AG20443 (cell line): ENCODE measurements around the gene TMEM121.
"Not testable (repeated sequence)": the region's sequence is repeated elsewhere in the genome, so short reads cannot be mapped to it uniquely, and the experiment has no call there.

Experiments used
- DNase-seq: peaks from one replicate; pipeline ENCODE4 v3.0.0; 2012; ENCODE audit warnings: low spot score, mixed read lengths

The TMEM121 gene

GRCh38 chr14:105570482-105570881, 44.1 kb downstream of the TMEM121 start:
- no peak for DNase-seq

GRCh38 chr14:105571181-105571951, 45.0 kb downstream of the TMEM121 start:
- DNase-seq: not testable (repeated sequence)

GRCh38 chr14:105572063-105572462, 45.7 kb downstream of the TMEM121 start:
- DNase-seq: not testable (repeated sequence)

- not testable (repeated sequence) for DNase-seq
Observed at GRCh38 chr14:105573841-105574240, 47.5 kb downstream of the TMEM121 start.

- not testable (repeated sequence) for DNase-seq
Observed at GRCh38 chr14:105574411-105574810, 48.0 kb downstream of the TMEM121 start.

GRCh38 chr14:105575016-105575700, 48.8 kb downstream of the TMEM121 start:
- not testable (repeated sequence) for DNase-seq

GRCh38 chr14:105576525-105577088, 50.2 kb downstream of the TMEM121 start:
- no peak for DNase-seq

- DNase-seq: no peak
Observed at GRCh38 chr14:105577314-105577861, 51.0 kb downstream of the TMEM121 start.

GRCh38 chr14:105578070-105578469, 51.7 kb downstream of the TMEM121 start:
- no peak for DNase-seq

- not testable (repeated sequence) for DNase-seq
Observed at GRCh38 chr14:105579221-105579620, 52.8 kb downstream of the TMEM121 start.
